ENCODE data around the gene ZNF248.
"Not testable (repeated sequence)": the region's sequence is repeated elsewhere in the genome, so short reads cannot be mapped to it uniquely, and the experiment has no call there.

The ZNF248 gene

GRCh38 chr10:37857287-37858211 lies at the start of gene ZNF248:
Gene ZNF248, minus strand, starts transcription at chr10:37857610. Its CDS starts 1,300 bp downstream, at chr10:37856310.
- DNase-seq, result peak; percentile 90 to 93

GRCh38 chr10:37906382-37906781 lies 49.0 kb upstream of the ZNF248 start:
- DNase-seq, result no peak

- no peak for DNase-seq
Measured at GRCh38 chr10:37896436-37896835, 39.0 kb upstream of the ZNF248 start.

- DNase-seq, result no peak
Measured at GRCh38 chr10:37895674-37896073, 38.3 kb upstream of the ZNF248 start.

GRCh38 chr10:37885850-37886249 lies 28.4 kb upstream of the ZNF248 start:
- no peak for DNase-seq

- DNase-seq, result no peak
Measured at GRCh38 chr10:37872955-37873354, 15.5 kb upstream of the ZNF248 start.

- no peak for DNase-seq
Measured at GRCh38 chr10:37872283-37872682, 14.9 kb upstream of the ZNF248 start.

- no peak for DNase-seq
Measured at GRCh38 chr10:37871568-37872251, 14.3 kb upstream of the ZNF248 start.

- no peak for DNase-seq
Measured at GRCh38 chr10:37871143-37871542, 13.7 kb upstream of the ZNF248 start.

GRCh38 chr10:37868796-37869195 lies 11.4 kb upstream of the ZNF248 start:
- no peak for DNase-seq

GRCh38 chr10:37865957-37866803 lies 8.8 kb upstream of the ZNF248 start:
- no peak for DNase-seq

GRCh38 chr10:37865264-37865663 lies 7.9 kb upstream of the ZNF248 start:
- DNase-seq, result no peak

- DNase-seq, result no peak
Measured at GRCh38 chr10:37860494-37861190, 3.2 kb upstream of the ZNF248 start.

- not testable (repeated sequence) for DNase-seq
Measured at GRCh38 chr10:37859270-37859669, 1.9 kb upstream of the ZNF248 start.

- peak in 1 of 2 experiments; percentile 28 for DNase-seq
Measured at GRCh38 chr10:37856881-37857286, 526 bp downstream of the ZNF248 start.

- no peak for DNase-seq
Measured at GRCh38 chr10:37855636-37856035, 1.8 kb downstream of the ZNF248 start.

GRCh38 chr10:37854626-37855025 lies 2.8 kb downstream of the ZNF248 start:
- DNase-seq, result no peak

- DNase-seq, result no peak
Measured at GRCh38 chr10:37844644-37845043, 12.8 kb downstream of the ZNF248 start.

GRCh38 chr10:37839243-37839642 lies 18.2 kb downstream of the ZNF248 start:
- DNase-seq, result no peak

GRCh38 chr10:37831495-37832333 lies 25.7 kb downstream of the ZNF248 start:
- DNase-seq, result no peak

- DNase-seq, result no peak
Measured at GRCh38 chr10:37826806-37827205, 30.6 kb downstream of the ZNF248 start.
